ENCODE measurements around the gene WDSUB1.

Gene WDSUB1

GRCh38 chr2:159219394-159219998, 67.0 kb downstream of the WDSUB1 start:
- no peak for DNase-seq

GRCh38 chr2:159218389-159218788, 68.1 kb downstream of the WDSUB1 start:
- no peak for DNase-seq

DNA sequence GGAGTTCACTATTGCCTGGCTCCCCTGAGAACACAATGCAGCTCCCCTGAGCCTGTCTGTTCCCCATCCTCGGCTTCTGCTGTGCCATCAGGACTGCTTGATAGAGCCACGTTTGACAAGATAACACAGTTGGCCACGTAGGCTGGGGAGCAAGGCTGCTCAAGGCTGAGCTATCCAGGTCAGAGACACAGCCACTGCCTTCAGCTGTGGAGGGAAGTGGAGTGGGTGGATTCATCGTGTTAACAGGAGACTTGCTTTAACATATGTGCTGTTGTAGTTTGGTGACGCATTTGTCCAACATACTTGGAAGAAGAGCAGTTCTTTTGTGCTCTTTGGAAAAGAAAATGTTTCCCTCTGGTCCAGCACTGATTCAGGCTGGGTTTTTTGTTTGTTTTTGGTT, 68.8 kb downstream of the WDSUB1 start:
- no peak for DNase-seq

DNA sequence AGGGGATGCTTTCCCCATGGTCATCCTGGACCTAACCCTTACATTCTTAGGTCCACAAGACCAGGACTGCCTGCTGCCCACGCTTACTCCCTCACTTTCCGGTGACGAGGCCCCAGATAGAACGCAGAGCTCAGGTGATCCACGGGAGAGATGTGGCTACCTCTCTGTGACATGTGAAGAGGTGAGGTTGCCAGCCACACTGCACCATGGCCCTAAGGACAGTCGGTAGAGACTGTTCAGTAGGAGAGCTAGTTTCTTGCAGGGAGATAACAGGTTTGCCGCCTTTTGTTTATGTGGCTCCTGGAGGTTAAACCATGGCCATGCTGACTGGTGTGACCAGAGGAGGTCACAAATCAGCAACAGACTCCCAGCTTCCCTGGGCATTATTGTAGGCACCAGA, 71.4 kb downstream of the WDSUB1 start:
- no peak for DNase-seq

DNA sequence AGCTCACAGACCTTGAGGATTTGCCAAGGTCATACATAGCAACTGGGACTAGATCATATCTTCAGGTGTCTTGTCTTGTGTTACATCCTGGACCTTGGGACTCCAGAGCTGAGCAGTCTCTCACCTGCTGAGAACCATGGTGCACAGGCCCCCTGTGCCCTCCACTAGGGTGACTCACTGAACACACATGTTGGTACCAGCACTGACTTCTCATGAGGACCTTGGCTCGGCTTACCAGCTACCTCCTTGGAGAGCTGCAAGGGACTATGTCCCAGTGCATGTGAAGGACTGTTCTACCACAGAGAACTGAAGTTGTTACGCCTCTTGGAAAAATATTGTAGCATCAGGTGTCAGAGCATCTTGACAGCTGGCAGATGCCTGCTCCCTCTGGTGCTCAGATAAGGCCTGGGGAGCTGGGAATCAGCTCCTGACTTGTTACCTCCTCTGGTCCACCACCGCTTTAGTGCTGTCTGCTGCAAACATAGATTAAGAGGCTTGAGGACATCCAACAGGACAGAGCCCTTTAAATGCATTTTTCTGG, 72.1 kb downstream of the WDSUB1 start:
- no peak for DNase-seq

DNA sequence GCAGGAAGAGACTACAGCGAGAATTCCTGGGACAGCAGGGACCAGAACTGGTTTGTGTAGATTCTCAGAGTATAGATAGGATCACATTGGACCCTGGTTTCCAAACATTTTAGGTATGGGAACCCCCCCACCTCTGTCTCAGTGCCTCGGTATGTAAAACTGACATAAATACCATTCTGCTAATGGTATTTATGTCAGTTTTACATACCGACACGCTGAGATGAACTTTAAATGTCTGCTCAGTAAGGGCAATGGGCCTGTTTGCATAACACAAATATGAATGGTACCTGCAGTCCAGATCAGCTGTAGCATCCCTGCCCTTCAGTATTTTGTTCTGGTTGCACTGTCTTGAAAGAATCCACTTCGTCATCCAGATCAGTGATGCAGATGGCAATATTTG, 73.2 kb downstream of the WDSUB1 start:
- no peak for DNase-seq

DNA sequence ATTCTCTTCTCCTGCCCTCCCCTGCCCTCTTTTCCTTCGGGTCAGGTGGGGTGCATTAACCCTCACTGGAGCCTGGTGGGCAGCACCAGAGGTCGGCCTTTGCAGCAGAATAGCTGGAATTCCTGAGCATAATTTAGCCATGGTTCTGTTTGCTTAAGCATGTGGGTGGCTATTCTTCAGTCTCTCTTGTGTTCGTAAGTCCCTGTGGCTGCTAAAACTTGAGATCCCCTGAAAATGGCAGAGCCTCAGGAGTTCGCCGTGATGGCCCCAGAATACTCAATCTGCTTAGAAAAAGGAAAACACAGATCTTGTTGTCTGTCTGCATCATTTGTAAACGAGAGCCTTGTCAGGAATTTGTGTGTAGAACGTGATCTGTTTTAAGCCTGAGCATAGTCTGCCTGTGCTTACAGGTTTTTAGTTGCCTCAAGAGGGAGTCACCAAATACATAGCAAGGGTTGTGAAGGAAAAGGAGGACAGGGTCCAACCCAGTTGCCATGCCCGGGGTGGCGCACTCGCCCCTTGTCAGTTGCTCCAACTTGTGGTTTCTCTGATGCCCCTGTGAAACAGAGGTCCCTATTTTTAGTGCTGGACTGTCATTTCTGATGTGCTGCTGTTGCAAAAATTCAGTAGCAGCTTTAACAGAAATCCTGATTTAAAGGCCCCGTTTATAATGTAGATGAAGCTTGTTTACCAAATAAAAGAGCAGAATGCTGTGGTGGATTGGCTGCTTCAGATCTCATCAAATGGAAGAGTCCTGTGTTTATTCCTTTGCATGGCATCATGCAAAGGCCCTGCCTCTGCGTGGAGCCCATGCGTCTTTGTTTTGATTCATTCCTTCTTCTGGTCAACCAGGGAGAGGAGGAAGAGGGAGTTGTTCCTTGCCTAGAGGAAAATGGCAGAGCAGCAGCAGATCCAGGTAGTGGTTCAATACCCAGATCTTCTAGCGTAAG, 74.8 kb downstream of the WDSUB1 start:
- DNase-seq: no peak

DNA sequence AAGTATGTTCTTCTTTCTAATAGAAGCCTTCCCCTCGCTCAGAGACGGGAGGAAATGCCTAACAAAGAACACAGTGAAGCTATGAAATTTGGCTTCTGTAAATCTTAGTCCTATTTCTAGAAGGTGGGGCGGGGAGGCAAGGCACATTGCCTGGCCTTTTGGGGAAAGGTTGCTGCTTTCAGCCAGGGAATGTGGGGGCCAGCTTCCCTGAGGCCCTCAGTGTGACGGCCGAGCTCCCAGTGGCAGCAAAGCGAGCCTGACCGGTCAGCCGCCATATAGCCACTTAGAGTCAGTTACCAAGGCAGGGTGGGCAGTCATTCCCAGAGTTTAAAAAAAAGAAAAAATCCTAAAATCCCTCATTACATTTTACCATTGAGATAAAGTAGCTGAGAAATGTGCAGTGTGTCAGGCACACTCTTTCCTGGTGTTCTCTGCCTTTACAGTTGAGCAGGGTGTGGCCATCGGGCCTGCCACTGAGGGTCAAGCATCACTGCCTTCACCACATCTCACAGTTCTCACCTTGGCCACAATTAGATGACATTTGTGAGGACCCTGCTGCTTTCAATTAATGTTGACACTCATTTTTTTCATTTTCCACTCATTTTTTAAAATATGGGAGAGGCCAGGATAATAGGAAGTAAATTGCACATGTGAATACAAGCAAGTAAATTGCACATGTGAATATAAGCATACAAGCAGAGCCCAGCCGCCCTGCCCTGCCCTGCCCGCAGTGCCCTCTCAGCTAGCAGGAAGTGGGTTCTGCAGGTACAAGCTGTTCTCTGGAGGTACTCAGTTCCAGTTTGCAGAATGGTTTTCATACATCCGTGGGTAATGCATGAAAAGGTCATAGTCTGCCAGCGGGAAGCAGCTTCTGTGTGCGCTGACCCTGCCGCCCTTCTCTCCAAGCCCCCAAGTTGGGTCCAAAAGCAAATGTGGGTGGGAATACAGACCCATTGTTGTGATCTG, 76.9 kb downstream of the WDSUB1 start:
- DNase-seq: no peak

DNA sequence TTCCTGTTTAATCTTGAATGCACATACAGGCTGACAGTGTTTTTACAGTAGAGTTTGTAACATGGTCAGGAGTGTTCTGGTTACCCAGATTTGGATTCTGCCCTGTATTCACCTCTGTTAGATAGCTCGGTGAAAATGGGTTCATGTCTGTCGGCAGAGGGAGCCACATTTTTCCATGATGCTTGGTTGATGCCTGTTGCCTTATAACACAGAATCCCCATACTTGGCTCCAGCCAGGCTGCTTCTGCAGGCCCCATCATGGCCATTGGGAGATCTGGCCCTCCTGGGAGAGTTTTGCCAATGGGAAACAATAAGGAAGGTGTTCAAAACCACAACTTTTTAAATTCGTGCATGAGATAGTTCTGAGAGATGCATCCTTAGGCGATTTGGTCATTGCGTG, 78.1 kb downstream of the WDSUB1 start:
- DNase-seq: peak; percentile 2

DNA sequence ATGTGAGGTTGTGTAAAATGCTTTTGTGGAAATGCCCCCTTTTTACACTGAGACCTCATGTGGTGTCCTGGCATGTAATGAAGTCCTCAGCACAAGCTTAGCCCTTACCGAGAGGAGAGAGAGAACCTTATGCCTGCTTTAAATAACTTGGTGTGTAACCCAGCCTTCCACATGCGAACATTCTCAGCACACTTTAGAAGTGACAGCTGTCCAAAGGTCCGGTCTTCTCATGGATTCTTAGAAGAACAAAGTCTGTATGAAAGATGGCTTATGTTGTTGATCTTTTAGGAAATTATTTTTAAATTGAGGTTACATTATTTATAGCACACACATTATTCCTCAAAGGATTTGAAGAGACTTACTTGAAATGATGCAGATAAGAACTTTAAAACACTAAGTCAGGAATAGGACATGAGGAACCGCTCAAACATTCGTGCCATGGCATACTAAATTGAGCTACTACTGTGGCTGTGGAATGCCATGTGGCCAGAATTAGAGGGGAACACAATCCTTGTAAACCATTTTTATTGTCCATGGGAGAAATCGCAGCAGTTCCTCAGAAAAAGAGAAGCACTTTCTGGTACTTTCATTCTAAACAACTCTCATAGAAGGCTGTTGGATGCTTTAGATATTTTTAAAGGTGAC, 79.6 kb downstream of the WDSUB1 start:
- no peak for DNase-seq

GRCh38 chr2:159204381-159205144, 81.9 kb downstream of the WDSUB1 start:
- no peak for DNase-seq

DNA sequence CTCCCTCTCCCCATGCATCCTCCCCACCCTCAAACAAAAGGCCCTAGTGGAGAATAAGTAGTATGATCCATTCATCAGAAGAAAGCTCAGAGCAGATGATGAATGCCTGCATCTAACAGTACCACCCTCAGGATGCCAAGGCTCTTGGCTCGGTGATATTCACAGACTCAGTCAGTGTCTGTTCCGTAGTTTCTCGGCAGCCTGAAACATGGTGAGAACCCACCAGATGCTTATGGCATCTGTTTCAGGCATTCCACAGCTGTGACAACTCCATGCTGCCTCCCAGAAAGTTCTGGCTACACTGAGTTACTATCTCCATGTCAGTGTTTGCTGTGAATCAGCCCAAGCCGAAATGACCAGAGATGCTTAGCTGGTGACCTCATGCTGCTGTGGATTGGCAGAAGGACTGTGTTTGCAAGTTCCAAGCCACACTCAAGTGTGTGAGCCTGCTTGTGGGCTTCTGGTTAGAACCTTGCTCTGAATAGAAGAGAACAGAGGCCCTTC, 83.9 kb downstream of the WDSUB1 start:
- no peak for DNase-seq

GRCh38 chr2:159201360-159202063, 85.0 kb downstream of the WDSUB1 start:
- no peak for DNase-seq

- no peak for DNase-seq
These were observed 86.0 kb downstream of the WDSUB1 start for GRCh38 chr2:159200498-159200897.

DNA sequence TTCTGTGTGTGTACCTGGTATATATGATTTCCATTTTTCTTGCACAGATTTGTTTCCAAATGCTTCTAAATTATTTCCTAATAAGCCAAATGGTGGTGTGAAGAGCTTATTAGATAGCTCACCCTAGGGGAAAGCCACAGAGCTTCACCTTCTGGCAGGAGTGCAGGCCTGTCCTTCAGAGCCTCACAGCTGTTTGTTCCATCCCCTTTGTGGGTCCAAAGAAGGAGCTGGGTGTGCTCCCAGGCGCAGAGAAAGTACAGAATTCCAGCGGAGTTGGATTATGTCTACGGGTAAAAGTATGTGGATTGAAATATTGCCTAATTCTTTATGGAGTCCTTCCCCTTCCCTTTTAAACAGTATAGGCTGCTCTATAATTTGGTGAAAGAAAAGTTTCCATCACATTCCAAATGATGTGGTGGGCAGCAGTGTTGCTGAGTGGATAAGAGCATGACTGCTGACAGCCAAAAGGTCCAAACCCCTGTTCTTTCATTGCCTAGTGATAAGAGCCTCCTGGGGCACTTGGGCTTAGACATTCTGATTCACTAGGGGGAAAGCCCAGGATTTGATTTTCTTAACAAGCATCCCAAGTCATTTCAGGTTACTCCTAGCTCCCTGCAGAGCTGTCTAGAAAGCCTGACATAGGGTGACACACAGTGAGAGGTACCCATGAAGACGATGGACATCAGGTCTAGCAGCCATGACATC, 86.6 kb downstream of the WDSUB1 start:
- no peak for DNase-seq

GRCh38 chr2:159199236-159199635, 87.3 kb downstream of the WDSUB1 start:
- no peak for DNase-seq

DNA sequence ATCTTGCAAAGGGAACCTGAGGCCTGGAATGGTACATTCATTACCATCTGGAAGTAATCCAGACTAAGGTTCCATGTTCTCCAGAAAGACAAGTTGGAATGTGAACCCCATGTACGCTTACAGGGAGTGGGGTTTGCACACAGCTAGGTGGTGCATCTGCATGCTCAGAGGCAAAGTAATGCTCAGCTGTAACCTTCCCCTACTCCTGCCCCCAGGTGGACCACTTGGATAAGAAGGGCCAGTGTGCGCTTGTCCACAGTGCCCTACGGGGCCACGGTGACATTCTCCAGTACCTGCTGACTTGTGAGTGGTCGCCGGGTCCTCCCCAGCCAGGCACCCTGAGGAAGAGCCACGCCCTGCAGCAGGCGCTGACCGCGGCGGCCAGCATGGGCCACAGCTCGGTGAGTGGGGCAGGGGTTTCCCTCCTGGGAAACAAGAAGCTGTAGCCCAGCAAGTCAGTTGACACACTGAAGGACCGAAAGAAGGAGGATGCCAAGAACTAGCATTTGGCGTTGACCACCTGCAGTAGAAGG, 90.0 kb downstream of the WDSUB1 start:
- no peak for DNase-seq

- DNase-seq: no peak
These were observed 90.8 kb downstream of the WDSUB1 start for GRCh38 chr2:159195697-159196096.

- no peak for DNase-seq
These were observed 92.3 kb downstream of the WDSUB1 start for GRCh38 chr2:159194241-159194640.

DNA sequence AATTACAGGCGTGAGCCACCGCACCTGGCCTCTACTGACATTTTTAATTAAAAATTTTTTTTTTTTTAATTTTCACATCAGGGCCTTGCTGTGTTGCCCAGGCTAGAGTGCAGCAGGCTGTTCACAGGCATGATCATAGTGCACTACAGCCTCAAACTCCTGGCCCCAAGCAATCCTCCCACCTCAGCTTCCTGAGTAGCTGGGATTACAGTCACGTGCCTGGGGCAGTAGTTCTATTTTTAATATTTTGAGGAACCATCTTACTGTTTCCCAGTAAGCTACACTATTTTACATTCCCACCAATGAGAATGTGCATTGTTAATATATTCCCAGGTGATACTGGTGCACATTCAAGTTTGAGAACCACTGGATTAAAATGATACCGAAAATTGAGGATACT, 92.7 kb downstream of the WDSUB1 start:
- no peak for DNase-seq

All from NCI-H1105 treated with DMSO at 0.1 percent for 48 hours (cell line).